Measurements from ENCODE around the gene JMJD8. TPM values are rescaled to one million over a fixed set of nuclear protein-coding genes. Genes with fewer than 3 reads are reported as not detected.

JMJD8 gene
- polyA plus RNA-seq, 1 donor (not counting 4 experiments of a cell fraction or from before 2014, with no cell fraction given), result 20.1 TPM

DNA sequence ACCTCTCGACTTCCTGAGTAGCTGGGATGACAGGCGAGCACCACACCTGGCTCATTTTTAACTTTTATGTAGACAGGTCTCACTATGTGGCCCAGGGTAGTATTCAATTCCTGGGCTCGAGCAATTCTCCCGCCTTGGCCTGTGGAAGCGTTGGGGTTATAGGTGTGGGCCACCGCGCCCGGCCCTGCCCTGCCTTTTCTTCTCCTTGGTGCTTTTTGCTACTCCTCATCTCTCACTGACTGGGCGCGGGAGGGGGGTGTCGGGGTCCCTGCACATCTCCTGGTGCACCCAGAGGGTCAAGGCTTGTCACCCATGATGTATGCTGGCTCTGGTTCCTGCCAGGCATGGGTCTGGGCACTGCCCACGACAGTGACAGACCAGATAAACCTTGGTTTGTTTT is 39.6 kb downstream of the JMJD8 start:
- H4K20me1 ChIP-seq (ENCODE audit: control insufficient read depth, extremely low read depth, insufficient read depth, low read length), result no peaks in the 10 kb centered on the region
- no peak overlapping the region for H3K27ac ChIP-seq (ENCODE audit: control insufficient read depth, insufficient read depth, low read length)
- FAIRE-seq, result no peak
- DNase-seq (ENCODE audit: low read depth, low spot score), result no peak
- H3K36me3 ChIP-seq (ENCODE audit: control insufficient read depth in 2 of 2, extremely low read depth in 1 of 2, insufficient read depth in 2 of 2, low read length in 2 of 2), result no peaks in the 10 kb centered on the region
- H3K79me2 ChIP-seq (ENCODE audit: control insufficient read depth, insufficient read depth, low read length), result peaks cover 3% of the 10 kb centered on the region
- dilution Hi-C loops (cut with MboI; ENCODE audit: extremely low pct_ligation_motif_present, low sequenced_read_pairs), result no loop called here
- peaks cover 2% of the 10 kb centered on the region for H3K9me1 ChIP-seq (ENCODE audit: control insufficient read depth, extremely low read depth, insufficient read depth, low read length)
- H3K4me1 ChIP-seq (ENCODE audit: control insufficient read depth, extremely low read depth, insufficient read depth, low read length), result peaks cover 9% of the 10 kb centered on the region
- no peaks in the 10 kb centered on the region for H3K9me3 ChIP-seq (ENCODE audit: control insufficient read depth, low read depth, low read length)
- no peak overlapping the region for H3K9ac ChIP-seq (ENCODE audit: control insufficient read depth, extremely low read depth, insufficient read depth, low read length)
- no peak overlapping the region for H2AFZ ChIP-seq (ENCODE audit: control insufficient read depth, low read length)
- H3K27me3 ChIP-seq (ENCODE audit: control insufficient read depth, extremely low read depth, insufficient read depth, low read length), result no peaks in the 10 kb centered on the region
- H3K4me2 ChIP-seq (ENCODE audit: control insufficient read depth, extremely low read depth, insufficient read depth, low read depth, low read length), result no peak overlapping the region
- TF ChIP-seq EZH2 (IDR thresholded peaks at IDR 0.05; ENCODE audit: low read length) (no peak), CTCF (optimal IDR thresholded peaks at IDR 0.05 in 1 of 3, IDR thresholded peaks at IDR 0.05 in 1 of 3, conservative IDR thresholded peaks at IDR 0.05 in 1 of 3; ENCODE audit: extremely low read depth in 1 of 3, insufficient read depth in 2 of 3, low read length in 3 of 3) (no peak)
- no peak overlapping the region for H3K4me3 ChIP-seq (ENCODE audit: control insufficient read depth in 2 of 3, extremely low read depth in 1 of 3, insufficient read depth in 2 of 3, low read depth in 1 of 3, low read length in 3 of 3)

- peaks cover 2% of the 10 kb centered on the region for H3K9me1 ChIP-seq (ENCODE audit: control insufficient read depth, extremely low read depth, insufficient read depth, low read length)
- DNase-seq (ENCODE audit: low read depth, low spot score), result no peak
- H3K9ac ChIP-seq (ENCODE audit: control insufficient read depth, extremely low read depth, insufficient read depth, low read length), result peak overlapping the region; percentile 67
- peaks cover 5% of the 10 kb centered on the region for H3K4me1 ChIP-seq (ENCODE audit: control insufficient read depth, extremely low read depth, insufficient read depth, low read length)
- H3K27ac ChIP-seq (ENCODE audit: control insufficient read depth, insufficient read depth, low read length), result no peak overlapping the region
- no peaks in the 10 kb centered on the region for H4K20me1 ChIP-seq (ENCODE audit: control insufficient read depth, extremely low read depth, insufficient read depth, low read length)
- no peaks in the 10 kb centered on the region for H3K36me3 ChIP-seq (ENCODE audit: control insufficient read depth in 2 of 2, extremely low read depth in 1 of 2, insufficient read depth in 2 of 2, low read length in 2 of 2)
- H3K4me3 ChIP-seq (ENCODE audit: control insufficient read depth in 2 of 3, extremely low read depth in 1 of 3, insufficient read depth in 2 of 3, low read depth in 1 of 3, low read length in 3 of 3), result peak overlapping the region; percentile 53 to 69 (median 65)
- TF ChIP-seq CTCF (optimal IDR thresholded peaks at IDR 0.05 in 1 of 3, IDR thresholded peaks at IDR 0.05 in 1 of 3, conservative IDR thresholded peaks at IDR 0.05 in 1 of 3; ENCODE audit: extremely low read depth in 1 of 3, insufficient read depth in 2 of 3, low read length in 3 of 3) (no peak), EZH2 (IDR thresholded peaks at IDR 0.05; ENCODE audit: low read length) (no peak)
- no peaks in the 10 kb centered on the region for H3K9me3 ChIP-seq (ENCODE audit: control insufficient read depth, low read depth, low read length)
- no peaks in the 10 kb centered on the region for H3K27me3 ChIP-seq (ENCODE audit: control insufficient read depth, extremely low read depth, insufficient read depth, low read length)
- H3K79me2 ChIP-seq (ENCODE audit: control insufficient read depth, insufficient read depth, low read length), result peaks cover 2% of the 10 kb centered on the region
- peak overlapping the region; percentile 80 for H3K4me2 ChIP-seq (ENCODE audit: control insufficient read depth, extremely low read depth, insufficient read depth, low read depth, low read length)
- dilution Hi-C loops (cut with MboI; ENCODE audit: extremely low pct_ligation_motif_present, low sequenced_read_pairs), result no loop called here
- FAIRE-seq, result no peak
- H2AFZ ChIP-seq (ENCODE audit: control insufficient read depth, low read length), result no peak overlapping the region
Observed at GRCh38 chr16:643050-643368, 41.1 kb downstream of the JMJD8 start.

All from keratinocyte (primary cell).